Astrocyte of the spinal cord (primary cell): ENCODE data around the gene ZFTA.

ENCODE experiments used
- DNase-seq: peaks from one replicate; pipeline ENCODE4 v3.0.0; 2011; ENCODE audit warnings: low read depth, low spot score
- H3K4me3 ChIP-seq: 2 replicates; pipeline ENCODE4 v1.5.1; 2011; ENCODE audit warnings: low read depth, mild to moderate bottlenecking, low read length, moderate library complexity
- in situ Hi-C: cut with HindIII; loops from 2 replicates; pipeline ENCODE4 v1.10.0; 2017; ENCODE audit warnings: low sequenced_read_pairs
- TF ChIP-seq, protein P1 (sequence below): IDR thresholded peaks from 2 replicates; pipeline ENCODE4 v1.5.1; 2012; ENCODE audit warnings: low read depth, mild to moderate bottlenecking, low read length, inconsistent platforms

Gene ZFTA

DNA sequence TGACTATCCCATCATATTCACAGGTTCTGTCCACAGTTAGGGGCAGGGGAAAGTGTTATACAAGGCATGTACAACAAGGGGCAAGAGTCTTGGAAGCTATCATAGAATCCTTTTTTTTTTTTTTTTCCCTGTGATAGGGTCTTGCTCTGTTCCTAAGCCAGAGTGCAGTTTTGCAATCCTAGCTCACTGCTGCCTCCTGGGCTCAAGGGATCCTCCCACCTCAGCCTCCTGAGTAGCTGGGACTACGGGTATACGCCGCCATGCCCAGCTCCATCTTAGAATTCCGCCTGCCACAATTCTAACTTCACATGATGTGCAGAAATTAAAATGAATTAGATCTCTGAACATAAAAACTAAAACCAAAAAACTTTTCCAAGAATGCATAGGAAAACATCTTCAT, 31.7 kb downstream of the ZFTA start:
- in situ Hi-C loops = no loop called here
- no peak for DNase-seq
- TF ChIP-seq, protein P1, sequence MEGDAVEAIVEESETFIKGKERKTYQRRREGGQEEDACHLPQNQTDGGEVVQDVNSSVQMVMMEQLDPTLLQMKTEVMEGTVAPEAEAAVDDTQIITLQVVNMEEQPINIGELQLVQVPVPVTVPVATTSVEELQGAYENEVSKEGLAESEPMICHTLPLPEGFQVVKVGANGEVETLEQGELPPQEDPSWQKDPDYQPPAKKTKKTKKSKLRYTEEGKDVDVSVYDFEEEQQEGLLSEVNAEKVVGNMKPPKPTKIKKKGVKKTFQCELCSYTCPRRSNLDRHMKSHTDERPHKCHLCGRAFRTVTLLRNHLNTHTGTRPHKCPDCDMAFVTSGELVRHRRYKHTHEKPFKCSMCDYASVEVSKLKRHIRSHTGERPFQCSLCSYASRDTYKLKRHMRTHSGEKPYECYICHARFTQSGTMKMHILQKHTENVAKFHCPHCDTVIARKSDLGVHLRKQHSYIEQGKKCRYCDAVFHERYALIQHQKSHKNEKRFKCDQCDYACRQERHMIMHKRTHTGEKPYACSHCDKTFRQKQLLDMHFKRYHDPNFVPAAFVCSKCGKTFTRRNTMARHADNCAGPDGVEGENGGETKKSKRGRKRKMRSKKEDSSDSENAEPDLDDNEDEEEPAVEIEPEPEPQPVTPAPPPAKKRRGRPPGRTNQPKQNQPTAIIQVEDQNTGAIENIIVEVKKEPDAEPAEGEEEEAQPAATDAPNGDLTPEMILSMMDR = no peak
- H3K4me3 ChIP-seq = no peak overlapping the region

DNA sequence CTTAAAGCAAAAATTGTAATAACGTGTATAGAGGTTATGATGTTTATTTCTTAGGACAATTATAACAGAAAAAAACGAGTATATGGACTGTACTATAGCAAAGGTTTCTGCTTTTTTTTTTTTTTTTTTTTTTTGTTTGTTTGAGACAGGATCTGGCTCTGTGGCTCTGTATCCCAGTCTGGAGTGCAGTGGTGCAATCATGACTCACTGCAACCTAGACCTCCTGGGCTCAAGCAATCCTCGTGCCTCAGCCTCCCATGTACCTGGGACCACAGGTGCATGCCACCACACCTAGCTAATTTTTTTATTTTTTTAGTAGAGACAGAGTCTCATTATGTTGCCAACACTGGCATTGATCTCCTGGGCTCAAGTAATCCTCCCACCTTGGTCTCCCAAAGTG, 39.2 kb downstream of the ZFTA start:
- DNase-seq = no peak
- in situ Hi-C loops = no loop called here
- no peak overlapping the region for H3K4me3 ChIP-seq

DNA sequence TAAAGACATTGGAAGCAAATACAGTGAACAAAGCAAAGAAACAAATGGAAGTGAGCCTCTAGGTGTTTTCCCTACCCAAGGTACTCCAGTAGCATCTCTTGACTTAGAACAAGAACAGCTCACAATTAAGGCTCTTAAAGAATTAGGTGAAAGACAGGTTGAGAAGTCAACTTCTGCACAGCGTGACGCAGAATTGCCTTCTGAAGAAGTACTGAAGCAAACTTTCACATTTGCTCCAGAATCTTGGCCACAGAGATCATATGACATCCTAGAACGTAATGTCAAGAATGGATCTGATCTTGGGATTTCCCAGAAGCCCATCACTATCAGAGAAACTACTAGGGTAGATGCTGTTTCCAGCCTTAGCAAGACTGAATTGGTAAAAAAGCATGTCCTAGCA, 48.0 kb downstream of the ZFTA start:
- in situ Hi-C loops = no loop called here
- DNase-seq = no peak
- TF ChIP-seq, protein P1 = no peak
- no peak overlapping the region for H3K4me3 ChIP-seq

More for the DNA sequence above, 39.2 kb downstream of the ZFTA start:
- TF ChIP-seq, protein P1 = no peak

DNA sequence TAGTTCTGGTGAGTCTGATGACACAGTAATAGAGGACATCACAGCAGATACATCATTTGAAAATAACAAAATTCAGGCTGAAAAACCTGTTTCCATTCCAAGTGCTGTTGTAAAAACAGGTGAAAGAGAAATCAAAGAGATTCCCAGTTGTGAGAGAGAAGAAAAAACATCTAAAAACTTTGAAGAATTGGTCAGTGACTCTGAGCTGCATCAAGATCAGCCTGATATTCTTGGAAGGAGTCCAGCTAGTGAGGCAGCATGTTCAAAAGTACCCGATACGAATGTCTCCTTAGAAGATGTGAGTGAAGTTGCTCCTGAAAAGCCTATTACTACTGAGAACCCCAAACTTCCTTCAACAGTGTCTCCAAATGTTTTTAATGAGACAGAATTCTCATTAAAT, 48.6 kb downstream of the ZFTA start:
- H3K4me3 ChIP-seq = no peak overlapping the region
- peak; percentile 73 for DNase-seq
- in situ Hi-C loops = no loop called here
- TF ChIP-seq, protein P1 = no peak

DNA sequence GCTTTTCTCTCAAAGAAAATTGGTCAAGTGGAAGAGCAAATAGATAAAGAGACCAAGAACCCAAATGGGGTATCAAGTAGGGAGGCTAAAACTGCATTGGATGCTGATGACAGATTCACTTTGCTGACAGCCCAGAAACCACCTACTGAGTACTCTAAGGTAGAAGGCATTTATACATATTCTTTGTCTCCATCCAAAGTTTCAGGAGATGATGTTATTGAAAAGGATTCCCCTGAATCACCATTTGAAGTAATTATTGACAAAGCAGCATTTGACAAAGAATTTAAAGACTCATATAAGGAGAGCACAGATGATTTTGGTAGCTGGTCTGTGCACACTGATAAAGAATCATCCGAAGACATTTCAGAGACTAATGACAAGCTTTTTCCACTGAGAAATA, 49.6 kb downstream of the ZFTA start:
- TF ChIP-seq, protein P1 = no peak

More for the DNA sequence above, 49.6 kb downstream of the ZFTA start:
- no peak overlapping the region for H3K4me3 ChIP-seq
- in situ Hi-C loops = no loop called here
- DNase-seq = no peak
